ENCODE measurements around the gene IL17REL. TPM values are rescaled to one million over a fixed set of nuclear protein-coding genes. Genes with fewer than 3 reads are reported as not detected.

The IL17REL gene
- total RNA-seq, 1 donor from 2014 or later = not detected

DNA sequence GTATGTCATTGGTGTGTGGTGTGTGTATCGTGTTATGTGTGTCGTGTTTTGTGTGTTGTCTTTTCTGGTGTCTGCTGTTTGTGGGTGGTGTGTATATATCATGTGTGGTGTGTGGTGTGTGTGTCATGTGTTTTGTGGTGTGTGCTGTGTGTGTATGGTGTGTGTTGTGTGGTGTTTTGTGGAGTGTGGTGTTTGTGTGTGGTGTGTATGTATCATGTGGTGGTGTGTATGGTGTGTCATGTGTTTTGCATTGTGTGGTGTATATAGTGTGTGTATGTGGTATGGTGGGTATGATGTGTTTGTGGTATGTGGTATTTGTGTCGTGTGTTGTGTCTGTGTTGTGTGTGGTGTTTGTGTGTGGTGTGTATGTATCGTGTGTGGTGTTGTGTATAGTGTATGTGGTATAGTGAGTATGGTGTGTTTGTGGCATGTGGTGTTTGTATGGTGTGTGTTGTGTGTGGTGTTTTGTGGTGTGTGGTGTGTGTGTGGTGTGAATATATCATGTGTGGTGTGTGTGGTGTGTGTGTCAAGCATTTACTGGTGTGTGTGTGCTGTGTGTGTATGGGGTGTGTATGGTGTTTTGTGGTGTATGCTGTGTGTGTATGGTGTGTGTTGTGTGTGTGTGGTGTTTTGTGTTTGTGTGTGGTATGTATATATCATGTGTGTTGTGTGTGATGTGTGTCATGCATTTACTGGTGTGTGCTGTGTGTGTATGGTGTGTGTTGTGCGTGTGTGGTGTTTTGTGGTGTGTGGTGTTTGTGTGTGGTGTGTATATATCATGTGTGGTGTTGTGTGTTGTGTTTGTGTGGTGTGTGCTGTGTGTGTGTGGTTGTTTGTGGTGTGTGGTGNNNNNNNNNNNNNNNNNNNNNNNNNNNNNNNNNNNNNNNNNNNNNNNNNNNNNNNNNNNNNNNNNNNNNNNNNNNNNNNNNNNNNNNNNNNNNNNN lies 39.3 kb downstream of the IL17REL start:
- no peak for DNase-seq
- intact Hi-C loops (cut with micrococcal nuclease) = no loop called here
- no peak for ATAC-seq

GRCh38 chr22:49972163-49973017 lies 40.2 kb downstream of the IL17REL start:
- peak; percentile 49 for DNase-seq

DNA sequence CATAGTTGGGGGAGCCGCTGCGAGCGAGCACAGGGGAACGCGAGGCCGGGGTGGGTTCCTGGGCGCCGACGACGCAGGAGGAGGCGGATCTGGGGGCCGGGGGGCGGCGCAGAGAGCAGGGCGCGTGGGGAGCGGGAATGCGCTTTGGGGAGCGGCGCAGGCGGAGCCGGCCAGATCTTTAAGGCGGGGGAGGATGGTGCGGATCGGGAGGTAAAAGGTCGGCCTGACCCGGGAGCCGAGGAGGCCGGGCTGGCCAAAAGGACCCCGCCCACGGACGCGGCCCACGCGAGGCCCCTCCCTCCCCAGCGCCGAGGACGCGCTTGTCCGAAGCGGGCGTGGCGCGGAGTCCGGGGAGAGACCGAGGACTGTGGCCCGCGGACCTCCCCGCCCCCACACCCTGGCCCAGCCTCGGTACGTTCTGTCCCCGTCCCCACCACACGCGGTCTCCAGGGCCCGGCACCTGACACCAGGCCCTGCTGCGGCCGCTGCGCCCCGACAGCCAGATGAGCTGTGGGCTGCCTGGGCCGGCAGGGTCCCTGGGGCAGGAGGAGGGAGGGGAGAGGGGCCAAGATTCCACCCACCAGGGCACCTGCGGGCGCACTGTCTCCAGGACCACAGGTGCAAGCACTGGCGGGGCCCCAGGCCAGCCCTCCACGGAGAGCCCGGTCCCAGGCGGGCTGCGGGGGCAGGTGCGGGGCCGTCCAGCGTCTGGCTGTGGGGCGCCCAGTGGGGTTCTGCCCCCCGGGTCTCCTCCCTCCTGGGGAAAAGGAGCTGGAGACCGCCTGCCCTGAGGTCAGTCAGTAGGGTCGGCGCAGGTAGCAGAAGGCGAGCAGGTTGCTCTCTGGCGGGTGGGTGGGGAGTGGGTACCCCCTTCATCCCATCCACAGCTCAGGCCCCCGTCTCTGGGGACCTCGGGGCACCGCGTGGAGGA lies 41.1 kb downstream of the IL17REL start:
- peak; percentile 81 for ATAC-seq
- intact Hi-C loops (cut with micrococcal nuclease) = no loop called here

More at GRCh38 chr22:49972163-49973017, 40.2 kb downstream of the IL17REL start:
- intact Hi-C loops (cut with micrococcal nuclease) = no loop called here
- no peak for ATAC-seq

GRCh38 chr22:49970528-49971231 lies 41.9 kb downstream of the IL17REL start:
- DNase-seq (peak; percentile 94), ATAC-seq (peak; percentile 89)
- intact Hi-C loops (cut with micrococcal nuclease) = no loop called here

More for the DNA sequence above, 41.1 kb downstream of the IL17REL start:
- DNase-seq = peak; percentile 92

DNA sequence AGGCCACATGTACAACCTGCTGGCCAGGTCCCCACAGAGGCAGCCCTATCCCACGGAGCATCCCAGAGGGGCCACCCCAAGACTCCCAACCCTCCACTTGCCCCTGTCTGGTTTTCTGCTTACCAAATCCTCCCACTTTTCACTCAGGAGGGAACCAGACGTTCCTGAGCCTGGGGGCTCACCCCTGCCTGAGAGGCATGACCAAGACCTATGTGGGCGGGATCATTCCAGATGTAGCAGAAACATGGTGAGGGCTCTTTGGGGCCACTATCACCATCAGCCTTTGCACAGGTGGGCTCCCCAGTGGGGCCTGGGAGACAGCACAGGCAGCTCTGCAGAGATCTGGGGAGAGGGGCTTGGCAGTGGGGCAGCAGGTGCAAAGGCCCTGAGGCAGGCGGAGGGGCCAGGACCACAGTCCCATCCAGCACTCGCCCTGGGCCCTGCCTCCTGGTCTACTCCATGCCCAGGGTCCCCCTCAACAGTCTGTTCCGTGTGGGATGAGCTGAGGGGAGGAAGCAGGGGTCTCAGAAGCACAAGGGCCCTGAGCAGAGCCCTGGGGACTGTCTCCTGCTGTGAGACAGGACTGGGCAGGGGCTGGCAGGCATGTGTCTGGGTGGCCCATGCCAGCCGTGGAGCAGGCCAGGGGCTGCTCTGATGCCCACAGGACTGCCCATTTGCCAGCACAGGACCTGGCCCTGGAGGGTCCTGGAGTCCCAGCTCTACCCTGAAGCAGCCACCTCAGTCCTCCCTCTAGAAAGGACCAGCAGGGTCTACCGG lies 42.6 kb downstream of the IL17REL start:
- DNase-seq (peak; percentile 30), ATAC-seq (no peak)
- intact Hi-C loops (cut with micrococcal nuclease) = no loop called here

DNA sequence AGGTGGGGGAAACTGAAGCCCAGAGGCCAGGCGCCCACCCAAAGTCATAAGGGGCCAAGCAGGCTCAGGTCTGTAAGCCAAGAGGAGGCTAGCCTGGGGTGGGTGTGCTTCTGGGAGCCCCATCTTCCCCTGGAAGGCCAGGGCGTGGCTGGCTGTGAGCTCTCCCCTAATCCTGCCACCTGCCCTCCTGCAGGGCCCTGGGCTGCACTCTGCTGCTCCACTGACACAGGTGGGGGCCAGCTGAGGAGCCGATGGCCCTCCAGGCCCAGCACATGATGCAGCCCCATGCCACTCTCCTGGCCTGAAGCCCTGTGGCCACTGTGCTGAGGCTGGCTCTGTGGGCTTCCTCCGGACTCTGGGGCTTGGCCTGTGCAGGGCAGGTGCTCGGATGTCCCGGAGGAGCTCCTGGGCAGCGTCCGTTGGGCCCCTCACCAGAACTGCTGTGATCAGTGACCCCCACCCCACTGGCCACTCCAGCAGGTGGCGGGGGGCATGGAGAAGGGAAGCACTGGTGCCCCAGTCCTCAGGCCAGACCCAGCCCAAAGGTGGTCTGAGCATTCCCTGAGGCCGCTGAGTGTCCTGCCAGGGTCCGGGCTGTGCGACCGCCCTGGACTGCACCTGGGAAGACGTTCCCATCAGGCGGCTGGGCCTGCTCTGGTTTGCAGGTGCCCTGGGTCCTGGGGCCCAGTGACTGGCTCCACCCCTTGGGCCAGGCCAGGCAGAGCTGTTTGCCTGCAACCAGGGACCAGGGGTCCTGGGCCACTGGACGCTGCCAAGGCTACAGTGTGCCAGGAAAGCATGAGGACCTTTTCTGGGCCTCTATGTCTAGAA lies 43.5 kb downstream of the IL17REL start:
- intact Hi-C loops (cut with micrococcal nuclease) = no loop called here
- DNase-seq (peak; percentile 43), ATAC-seq (no peak)

DNA sequence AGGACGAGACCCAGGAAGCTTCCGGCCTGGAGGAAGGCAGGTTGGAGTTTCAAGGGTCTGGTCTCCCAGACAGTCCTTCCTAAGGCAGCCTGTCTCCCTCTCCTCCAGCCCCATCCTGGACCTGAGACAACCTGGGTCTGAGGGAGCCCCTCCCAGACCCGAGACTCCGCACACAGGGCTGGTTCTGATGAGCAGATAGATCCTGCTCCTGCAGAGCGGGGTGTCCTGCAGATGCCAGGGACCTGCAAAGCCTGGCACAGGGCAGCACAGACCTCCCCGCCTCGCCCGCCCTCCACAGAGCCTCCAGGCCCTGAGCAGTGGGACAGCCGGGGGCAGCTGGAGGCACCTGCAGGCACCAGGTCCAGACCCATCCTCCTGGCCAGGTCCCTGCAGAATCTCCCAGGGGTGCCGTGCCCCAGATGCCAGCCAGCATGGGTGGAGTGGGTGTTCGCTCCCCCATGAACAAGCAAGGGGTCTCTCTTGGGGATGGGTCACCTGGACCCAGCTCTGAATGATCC lies 44.2 kb downstream of the IL17REL start:
- DNase-seq (peak; percentile 32), ATAC-seq (no peak)
- intact Hi-C loops (cut with micrococcal nuclease) = no loop called here

DNA sequence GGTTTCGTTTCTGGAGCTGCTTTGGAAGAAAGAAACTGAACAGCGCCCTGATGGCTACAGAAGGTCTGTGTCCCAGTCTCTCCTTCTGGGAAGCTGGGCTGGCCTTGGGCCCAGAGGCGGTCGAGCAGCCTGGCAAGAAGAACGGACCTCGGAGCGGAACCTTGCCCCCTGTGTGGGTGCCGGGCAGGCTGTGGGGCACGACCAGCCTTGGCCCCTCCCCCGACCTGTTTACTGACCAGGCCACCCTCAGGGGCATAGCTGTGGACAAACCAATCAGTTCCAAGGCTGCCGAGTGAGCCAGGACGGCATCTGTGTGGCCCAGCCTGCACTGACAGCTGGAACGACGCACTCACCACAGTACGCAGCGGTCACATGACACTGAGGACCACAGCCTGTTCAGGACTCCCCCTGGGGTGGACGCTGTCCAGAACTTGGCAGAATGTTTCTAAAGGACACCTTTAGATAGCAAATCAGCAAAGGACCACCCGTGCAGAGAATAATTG lies 44.8 kb downstream of the IL17REL start:
- no peak for ATAC-seq
- intact Hi-C loops (cut with micrococcal nuclease) = no loop called here
- DNase-seq = peak; percentile 74

DNA sequence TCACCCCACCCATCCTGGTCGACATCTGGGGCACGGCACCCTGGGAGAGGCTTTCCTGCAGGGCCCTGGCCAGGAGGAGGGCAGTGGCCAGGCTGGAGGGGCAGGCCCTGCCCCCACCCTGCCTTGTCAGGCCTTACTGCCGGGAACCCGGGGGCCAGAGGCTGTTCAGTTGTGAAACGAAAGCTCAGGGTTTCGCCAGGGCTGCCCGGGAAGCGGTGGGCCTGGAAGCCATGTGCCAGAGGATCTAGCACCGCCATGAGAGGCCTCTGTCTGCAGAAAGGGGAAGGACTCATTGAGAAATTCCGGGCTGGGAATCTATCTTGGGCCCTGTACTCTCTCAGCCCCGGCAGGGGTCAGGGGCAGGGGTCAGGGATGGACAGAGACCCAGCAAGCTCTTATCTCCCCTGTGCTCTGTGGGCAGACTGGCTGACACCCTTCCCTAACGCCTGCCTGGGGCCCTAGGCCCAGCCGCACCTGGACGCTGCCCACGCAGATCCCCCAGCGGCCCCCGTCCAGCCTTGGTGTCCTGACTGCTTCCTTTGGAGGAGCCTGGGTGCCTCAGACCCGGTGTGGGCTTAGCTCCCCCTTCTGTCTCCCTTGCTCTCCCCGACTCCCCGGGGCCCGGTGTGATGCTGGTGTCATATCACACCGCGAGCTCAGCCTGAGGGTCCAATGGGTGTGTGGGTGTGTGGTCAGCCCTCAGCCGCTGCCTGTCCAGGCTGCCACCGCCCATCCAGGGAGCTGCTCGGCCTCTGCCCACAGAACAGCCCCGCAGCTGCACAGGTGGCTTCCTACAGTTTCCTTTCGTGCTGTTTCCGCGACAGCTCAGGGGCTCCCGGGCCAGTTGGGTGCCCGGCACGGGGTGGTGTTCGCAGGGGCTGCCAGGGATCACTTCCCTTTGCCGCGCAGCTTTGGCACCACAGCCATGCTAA lies 45.5 kb downstream of the IL17REL start:
- DNase-seq = peak; percentile 64
- intact Hi-C loops (cut with micrococcal nuclease) = no loop called here
- ATAC-seq = no peak

DNA sequence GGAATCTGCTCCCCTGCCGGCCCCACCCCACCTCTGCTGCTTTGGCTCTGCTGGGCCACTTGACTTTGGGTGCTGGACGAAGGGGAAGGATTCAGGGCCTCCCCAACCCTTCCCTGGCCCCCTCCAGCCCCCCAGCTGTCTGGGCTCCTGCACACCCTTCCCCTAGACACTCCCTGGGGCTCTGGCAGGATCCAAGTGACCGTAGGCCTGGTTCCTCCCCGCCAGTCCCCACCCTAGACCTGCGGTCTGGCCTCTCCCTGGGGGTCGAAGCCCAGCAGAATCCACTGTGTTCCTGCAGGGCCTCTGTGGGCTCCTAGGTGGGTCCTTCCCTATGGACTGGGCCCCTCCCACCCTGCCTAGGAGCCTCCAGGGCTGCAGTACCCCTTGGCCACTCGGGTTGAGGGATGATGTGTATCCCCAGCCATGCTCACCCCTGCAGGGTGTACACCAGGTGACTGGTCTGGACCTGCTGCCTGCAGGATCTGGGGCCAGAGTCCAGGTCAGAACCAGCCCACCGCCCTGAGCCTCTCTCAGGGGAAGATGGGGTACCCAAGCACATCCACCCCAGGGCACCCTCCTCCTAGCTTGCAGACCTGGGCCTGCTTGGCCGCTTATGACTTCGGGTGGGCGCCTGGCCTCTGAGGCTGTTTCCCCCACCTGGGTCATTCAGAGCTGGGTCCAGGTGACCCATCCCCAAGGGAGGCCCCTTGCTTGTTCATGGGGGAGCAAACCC lies 46.4 kb downstream of the IL17REL start:
- ATAC-seq (no peak), DNase-seq (peak; percentile 33)
- intact Hi-C loops (cut with micrococcal nuclease) = no loop called here

- peak; percentile 38 for DNase-seq
- no peak for ATAC-seq
- intact Hi-C loops (cut with micrococcal nuclease) = no loop called here
Measured at GRCh38 chr22:49965091-49966040, 47.2 kb downstream of the IL17REL start.

DNA sequence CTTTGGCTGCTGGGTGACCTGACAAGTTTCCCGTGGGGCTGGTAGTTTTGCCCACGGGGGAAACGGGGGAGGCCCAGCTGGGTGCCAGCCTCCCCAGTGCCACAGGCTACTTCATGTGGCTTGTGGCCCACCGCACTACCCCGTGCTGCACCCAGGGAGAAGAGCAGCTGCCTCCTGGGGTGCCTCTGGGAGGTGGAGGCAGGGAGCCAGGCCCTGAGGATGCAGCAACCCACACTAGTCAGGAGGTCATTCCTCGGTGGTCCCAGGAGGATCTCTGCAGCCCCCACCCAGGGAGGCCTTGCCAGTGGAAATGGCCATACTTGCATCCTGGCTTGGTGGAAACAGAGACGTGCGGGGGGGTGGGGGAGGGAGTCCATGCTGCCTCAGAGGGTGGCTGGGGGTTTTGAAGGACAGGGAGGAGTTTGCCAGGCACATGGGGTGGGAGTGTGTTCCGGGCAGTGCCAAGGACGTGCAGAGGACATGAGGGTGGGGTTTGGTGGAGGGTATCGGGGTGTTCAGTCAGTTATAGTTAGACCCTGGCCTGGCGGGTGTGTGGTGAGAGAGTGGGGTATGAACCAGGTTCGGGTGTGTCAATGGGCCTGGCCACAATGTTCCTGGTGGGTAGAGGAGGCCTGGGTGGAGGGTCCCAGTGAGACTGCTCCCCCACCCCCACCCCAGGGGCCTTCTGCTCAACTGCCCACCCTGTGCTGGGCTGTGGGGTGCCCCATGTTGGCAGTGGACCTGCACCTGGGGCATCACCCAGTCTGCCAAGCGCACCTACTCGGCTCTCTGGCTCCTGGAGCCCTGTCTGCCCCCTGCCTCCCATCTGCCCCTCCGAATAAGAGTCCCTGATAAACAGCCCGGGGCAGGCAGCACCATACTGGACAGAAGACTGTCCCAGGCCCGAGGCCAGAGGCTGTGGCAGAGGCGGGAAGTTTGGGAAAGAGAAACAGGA lies 48.2 kb downstream of the IL17REL start:
- intact Hi-C loops (cut with micrococcal nuclease) = no loop called here
- ATAC-seq (no peak), DNase-seq (peak; percentile 40)
